Measurements from ENCODE around the gene GBA2.

The GBA2 gene

DNA sequence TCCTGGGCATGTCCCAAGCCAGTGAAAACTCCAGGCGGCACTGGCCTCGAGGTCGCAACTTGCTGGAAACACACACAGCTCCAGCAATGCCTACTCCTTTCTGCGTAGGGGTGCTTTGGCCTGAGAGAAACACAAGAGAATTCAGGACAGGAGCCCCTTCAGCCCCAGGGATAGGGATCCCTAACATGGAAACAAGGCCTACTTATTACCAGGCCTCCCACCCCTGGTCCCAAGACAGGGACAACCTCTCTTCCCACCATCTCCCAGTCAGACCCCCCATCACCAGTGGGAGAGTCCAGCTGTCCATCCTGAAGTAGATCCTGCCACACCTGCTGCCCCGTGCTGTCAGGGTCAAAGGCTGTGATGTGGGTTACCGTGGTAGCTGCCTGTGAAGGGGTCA, 8.8 kb downstream of the GBA2 start:
- TF ChIP-seq TSHZ2 (CRISPR knock-in tag; IDR thresholded peaks at IDR 0.05) (no peak), ZNF565 (CRISPR knock-in tag; conservative IDR thresholded peaks at IDR 0.05; ENCODE audit: low read depth) (no peak), ESRRG (CRISPR knock-in tag; IDR thresholded peaks at IDR 0.05) (no peak), PPARA (CRISPR knock-in tag; IDR thresholded peaks at IDR 0.05; ENCODE audit: borderline replicate concordance) (no peak), OSR1 (CRISPR knock-in tag; IDR thresholded peaks at IDR 0.05) (no peak)
- TF ChIP-seq, protein P1, sequence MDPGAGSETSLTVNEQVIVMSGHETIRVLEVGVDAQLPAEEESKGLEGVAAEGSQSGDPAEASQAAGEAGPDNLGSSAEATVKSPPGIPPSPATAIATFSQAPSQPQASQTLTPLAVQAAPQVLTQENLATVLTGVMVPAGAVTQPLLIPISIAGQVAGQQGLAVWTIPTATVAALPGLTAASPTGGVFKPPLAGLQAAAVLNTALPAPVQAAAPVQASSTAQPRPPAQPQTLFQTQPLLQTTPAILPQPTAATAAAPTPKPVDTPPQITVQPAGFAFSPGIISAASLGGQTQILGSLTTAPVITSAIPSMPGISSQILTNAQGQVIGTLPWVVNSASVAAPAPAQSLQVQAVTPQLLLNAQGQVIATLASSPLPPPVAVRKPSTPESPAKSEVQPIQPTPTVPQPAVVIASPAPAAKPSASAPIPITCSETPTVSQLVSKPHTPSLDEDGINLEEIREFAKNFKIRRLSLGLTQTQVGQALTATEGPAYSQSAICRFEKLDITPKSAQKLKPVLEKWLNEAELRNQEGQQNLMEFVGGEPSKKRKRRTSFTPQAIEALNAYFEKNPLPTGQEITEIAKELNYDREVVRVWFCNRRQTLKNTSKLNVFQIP (CRISPR knock-in tag; IDR thresholded peaks at IDR 0.05; ENCODE audit: borderline replicate concordance, low read depth) = no peak
- no peak for ATAC-seq

DNA sequence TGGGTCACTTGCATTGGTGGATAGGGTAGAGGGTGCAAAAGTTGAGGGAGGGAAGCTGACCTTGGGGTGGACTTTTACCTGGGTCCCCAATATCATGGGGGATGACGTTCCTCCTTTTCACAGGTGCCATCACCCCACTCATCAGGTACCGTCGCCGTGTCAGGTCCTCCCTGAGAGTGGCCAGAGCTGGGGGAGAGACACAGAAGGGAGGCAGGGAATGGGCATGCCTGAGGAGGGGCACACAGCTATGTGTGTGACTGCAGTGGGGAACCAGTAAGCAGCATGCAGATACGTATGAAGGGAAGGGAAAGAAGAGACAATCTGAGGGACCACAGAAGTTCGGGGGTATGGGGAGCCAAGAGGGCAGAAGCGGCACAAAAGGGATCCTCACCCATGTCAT, 10.1 kb downstream of the GBA2 start:
- no peak for ATAC-seq
- TF ChIP-seq ZFP30 (CRISPR knock-in tag; IDR thresholded peaks at IDR 0.05) = no peak
- TF ChIP-seq CSRNP3 (CRISPR knock-in tag; IDR thresholded peaks at IDR 0.05) = no peak
- no peak for TF ChIP-seq ZNF70 (CRISPR knock-in tag; IDR thresholded peaks at IDR 0.05)

DNA sequence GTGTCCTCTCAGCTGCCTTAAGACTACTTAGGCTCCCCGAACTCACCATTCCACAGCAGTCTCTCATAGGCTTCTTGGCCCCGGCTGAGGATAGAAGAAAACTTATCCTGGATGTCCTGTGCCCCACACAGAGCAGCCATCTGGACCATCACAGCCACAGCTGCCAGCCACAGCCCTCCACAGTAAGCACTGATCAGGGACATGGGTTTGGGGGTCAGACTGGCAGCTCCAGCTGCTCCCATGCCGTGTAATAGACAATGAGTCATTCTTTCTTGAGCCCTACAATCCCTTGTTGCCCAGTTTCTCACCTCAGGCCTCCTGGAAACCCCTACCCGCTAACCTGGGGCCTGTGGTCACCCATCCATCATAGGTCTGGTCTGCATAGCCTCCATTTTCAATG, 10.8 kb downstream of the GBA2 start:
- TF ChIP-seq ZC3H10 (CRISPR knock-in tag; IDR thresholded peaks at IDR 0.05) (no peak), PPARA (CRISPR knock-in tag; IDR thresholded peaks at IDR 0.05; ENCODE audit: borderline replicate concordance) (no peak), ZNF70 (CRISPR knock-in tag; IDR thresholded peaks at IDR 0.05) (no peak), TOX (CRISPR knock-in tag; IDR thresholded peaks at IDR 0.05; ENCODE audit: borderline replicate concordance) (no peak), ISL1 (CRISPR knock-in tag; IDR thresholded peaks at IDR 0.05) (no peak), BACH2 (CRISPR knock-in tag; IDR thresholded peaks at IDR 0.05; ENCODE audit: borderline replicate concordance) (no peak), ESRRG (CRISPR knock-in tag; IDR thresholded peaks at IDR 0.05) (no peak), CSRNP3 (CRISPR knock-in tag; IDR thresholded peaks at IDR 0.05) (no peak), ARNTL (CRISPR knock-in tag; IDR thresholded peaks at IDR 0.05; ENCODE audit: borderline replicate concordance, low read depth) (no peak), ZFP3 (CRISPR knock-in tag; IDR thresholded peaks at IDR 0.05) (no peak), RARB (CRISPR knock-in tag; IDR thresholded peaks at IDR 0.05) (no peak), SNAI2 (CRISPR knock-in tag; IDR thresholded peaks at IDR 0.05) (no peak), PATZ1 (CRISPR knock-in tag; IDR thresholded peaks at IDR 0.05; ENCODE audit: borderline replicate concordance) (no peak)
- TF ChIP-seq, protein P1 (CRISPR knock-in tag; IDR thresholded peaks at IDR 0.05; ENCODE audit: borderline replicate concordance, low read depth) = no peak
- ATAC-seq = no peak
